ENCODE measurements around the gene FSTL4. TPM values are rescaled to one million over a fixed set of nuclear protein-coding genes. Genes with fewer than 3 reads are reported as not detected.

Gene FSTL4
- total RNA-seq, 4 donors from 2014 or later: 0.27 TPM; not detected in 3

DNA sequence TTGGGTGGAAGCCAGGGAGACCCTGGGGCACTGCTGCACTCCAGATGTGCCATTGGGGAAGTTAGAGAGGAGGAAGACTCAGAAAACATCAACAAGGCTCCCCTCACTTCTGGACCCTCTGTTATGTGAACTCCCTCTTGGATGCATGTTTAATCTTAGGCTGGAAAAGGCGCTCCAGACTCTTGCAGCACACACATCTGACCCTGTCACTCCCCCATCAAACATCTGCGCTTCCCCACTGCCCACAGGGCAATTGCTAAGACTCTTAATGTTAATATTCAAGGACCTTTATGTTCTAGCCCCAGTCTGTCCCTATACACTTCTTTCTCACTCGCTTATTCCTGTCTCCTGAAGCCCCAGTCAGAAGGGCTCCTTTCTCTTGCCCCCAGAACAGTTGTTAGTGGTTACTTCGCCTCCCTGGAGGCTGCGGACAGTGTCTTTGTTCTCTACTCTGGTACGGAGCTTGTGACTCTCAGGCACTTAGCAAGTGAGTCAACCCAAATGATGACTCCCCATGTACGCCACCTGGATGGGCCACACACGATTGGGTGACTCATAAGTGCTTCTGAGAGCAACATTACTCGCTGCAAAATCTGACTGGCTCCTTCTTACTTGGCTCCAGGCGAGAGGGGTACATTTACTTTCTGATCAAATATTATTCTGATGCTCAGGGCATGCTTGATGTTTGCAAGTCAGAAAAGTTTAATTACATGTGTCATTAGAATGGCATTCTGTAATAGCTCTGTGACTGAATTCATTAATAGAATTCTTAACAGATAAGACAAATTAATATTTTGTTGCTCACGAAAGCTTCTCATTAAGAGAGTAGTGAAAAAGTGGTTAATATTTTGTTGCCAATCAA lies 366.9 kb downstream of the FSTL4 start:
- Histone ChIP-seq H3K36me3 (no peaks in the 10 kb centered on the region), H3K27me3 (no peaks in the 10 kb centered on the region), H3K27ac (no peak overlapping the region), H3K4me3 (no peak overlapping the region), H3K9me3 (no peaks in the 10 kb centered on the region), H3K4me1 (peaks cover 0 to 2% (median 0%) of the 10 kb centered on the region in 4 donors)
- DNase-seq: no peak
- intact Hi-C loops (cut with DNase I; ENCODE audit: low total_unique reads) (loop anchor here (10.0 kb wide), 1 partner anchor 131 kb away; no protein-coding TSS in a partner anchor), in situ Hi-C loops (cut with MboI; ENCODE audit: low pct_ligation_motif_present in 1 of 4, low pct_unique_long_range_greater_than_20kb in 1 of 4, low sequenced_read_pairs in 3 of 4) (no loop called here)
- WGBS, 2 donors (ENCODE audit: low coverage in 1 of 2): 74% methylated on average over 7 to 11 of the region's 11 CpGs
- TF ChIP-seq EP300 (IDR thresholded peaks at IDR 0.05; ENCODE audit: low read depth) (no peak), POLR2AphosphoS5 (IDR thresholded peaks at IDR 0.05) (no peak), POLR2A (IDR thresholded peaks at IDR 0.05) (no peak)

DNA sequence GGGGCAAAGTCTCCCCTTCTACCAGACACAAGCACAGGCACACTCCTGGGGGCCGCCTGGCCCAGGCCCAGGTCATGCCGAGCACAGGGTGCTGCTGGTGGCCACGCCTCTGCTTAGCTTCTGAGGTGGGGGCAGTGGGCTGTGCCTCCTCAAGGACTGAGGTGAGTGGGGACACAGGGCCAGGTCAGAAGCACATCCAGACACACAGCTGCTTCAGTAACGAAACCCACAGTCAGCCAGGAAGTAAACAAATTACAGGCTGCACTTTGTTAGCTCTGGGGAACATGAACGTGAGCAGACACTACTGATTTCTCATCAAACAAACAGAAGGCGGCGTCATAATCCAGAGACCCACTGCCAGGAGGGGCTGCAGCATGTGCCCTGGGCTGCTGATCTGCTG lies 368.1 kb downstream of the FSTL4 start:
- no peak overlapping the region for H3K27ac ChIP-seq
- intact Hi-C loops (cut with DNase I; ENCODE audit: low total_unique reads): loop anchor here (10.0 kb wide), 1 partner anchor 129 kb away; no protein-coding TSS in a partner anchor
- in situ Hi-C loops (cut with MboI; ENCODE audit: low pct_ligation_motif_present in 1 of 4, low pct_unique_long_range_greater_than_20kb in 1 of 4, low sequenced_read_pairs in 3 of 4): no loop called here
- TF ChIP-seq, protein P1, sequence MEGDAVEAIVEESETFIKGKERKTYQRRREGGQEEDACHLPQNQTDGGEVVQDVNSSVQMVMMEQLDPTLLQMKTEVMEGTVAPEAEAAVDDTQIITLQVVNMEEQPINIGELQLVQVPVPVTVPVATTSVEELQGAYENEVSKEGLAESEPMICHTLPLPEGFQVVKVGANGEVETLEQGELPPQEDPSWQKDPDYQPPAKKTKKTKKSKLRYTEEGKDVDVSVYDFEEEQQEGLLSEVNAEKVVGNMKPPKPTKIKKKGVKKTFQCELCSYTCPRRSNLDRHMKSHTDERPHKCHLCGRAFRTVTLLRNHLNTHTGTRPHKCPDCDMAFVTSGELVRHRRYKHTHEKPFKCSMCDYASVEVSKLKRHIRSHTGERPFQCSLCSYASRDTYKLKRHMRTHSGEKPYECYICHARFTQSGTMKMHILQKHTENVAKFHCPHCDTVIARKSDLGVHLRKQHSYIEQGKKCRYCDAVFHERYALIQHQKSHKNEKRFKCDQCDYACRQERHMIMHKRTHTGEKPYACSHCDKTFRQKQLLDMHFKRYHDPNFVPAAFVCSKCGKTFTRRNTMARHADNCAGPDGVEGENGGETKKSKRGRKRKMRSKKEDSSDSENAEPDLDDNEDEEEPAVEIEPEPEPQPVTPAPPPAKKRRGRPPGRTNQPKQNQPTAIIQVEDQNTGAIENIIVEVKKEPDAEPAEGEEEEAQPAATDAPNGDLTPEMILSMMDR (IDR thresholded peaks at IDR 0.05): no peak
- no peak for TF ChIP-seq POLR2AphosphoS5 (IDR thresholded peaks at IDR 0.05)
- H3K9me3 ChIP-seq: no peaks in the 10 kb centered on the region
- no peak for DNase-seq
- peaks cover 0 to 2% (median 0%) of the 10 kb centered on the region in 4 donors for H3K4me1 ChIP-seq
- no peaks in the 10 kb centered on the region for H3K27me3 ChIP-seq
- no peak overlapping the region for H3K4me3 ChIP-seq
- H3K36me3 ChIP-seq: no peaks in the 10 kb centered on the region
- 36% methylated on average over 7 of the region's 7 CpGs; no CpG with 5 or more reads in 1 of the 2 donors for WGBS, 2 donors (ENCODE audit: low coverage in 1 of 2)

DNA sequence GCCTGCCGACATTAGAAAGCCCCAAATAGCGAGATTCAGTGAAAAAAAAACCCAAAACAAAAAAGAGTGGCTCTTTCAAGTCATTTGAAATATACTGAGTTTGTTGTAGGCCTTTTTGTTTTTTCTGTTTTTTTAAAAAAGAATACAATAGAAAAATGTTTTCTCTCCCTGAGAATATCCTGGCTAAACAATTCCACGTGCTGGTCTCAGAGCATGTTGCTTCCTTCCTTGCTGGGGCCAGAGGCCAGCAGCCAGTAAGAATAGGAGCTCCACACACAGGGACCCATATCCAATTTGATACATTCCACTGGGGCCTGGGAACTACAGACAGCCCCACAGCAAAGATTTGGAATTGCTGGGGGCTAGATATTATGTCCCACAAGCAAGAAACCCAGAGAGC lies 369.1 kb downstream of the FSTL4 start:
- H3K27me3 ChIP-seq: no peaks in the 10 kb centered on the region
- TF ChIP-seq, protein P1 (IDR thresholded peaks at IDR 0.05): no peak
- no peak for TF ChIP-seq POLR2AphosphoS5 (IDR thresholded peaks at IDR 0.05)
- TF ChIP-seq POLR2A (IDR thresholded peaks at IDR 0.05): no peak
- TF ChIP-seq EP300 (IDR thresholded peaks at IDR 0.05; ENCODE audit: low read depth): no peak
- no peaks in the 10 kb centered on the region for H3K36me3 ChIP-seq
- no peak for DNase-seq
- intact Hi-C loops (cut with DNase I; ENCODE audit: low total_unique reads) (loop anchor here (10.0 kb wide), 1 partner anchor 128 kb away; no protein-coding TSS in a partner anchor), in situ Hi-C loops (cut with MboI; ENCODE audit: low pct_ligation_motif_present in 1 of 4, low pct_unique_long_range_greater_than_20kb in 1 of 4, low sequenced_read_pairs in 3 of 4) (no loop called here)
- H3K4me1 ChIP-seq: peaks cover 0 to 2% (median 0%) of the 10 kb centered on the region in 4 donors
- H3K4me3 ChIP-seq: no peak overlapping the region
- no peak overlapping the region for H3K27ac ChIP-seq
- 94 to 95% methylated on average over 3 of the region's 3 CpGs for WGBS, 2 donors (ENCODE audit: low coverage in 1 of 2)
- no peaks in the 10 kb centered on the region for H3K9me3 ChIP-seq

DNA sequence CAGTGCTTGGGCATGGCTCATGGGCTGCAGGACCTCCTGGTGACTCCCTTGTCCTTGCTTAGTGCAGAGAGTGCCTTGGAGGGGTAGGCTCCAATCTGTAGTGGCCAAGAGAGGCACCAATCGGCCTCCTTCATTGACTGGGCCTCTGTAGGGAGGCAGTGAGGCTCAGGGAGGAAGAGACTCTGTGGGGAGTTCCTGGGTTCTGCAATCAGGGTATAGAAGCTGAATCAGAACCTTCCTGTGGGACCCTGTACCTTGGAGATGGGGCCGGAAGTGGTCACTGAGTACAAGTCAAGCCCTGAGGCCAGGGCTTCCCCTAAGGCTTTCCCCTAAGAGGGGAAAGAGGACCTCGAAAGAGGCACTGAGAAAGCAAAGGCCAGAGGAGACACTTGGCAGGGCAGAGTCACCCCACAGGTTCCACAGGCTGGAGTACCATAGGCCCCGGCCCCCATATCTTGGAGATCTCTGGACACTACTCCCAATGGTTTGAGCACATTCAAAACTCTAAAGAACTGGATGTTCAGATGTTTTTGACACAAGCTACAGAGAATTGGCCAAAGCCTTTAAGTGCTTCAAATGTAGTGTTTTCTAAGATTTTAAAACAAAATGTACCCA lies 370.0 kb downstream of the FSTL4 start:
- H3K4me1 ChIP-seq: peaks cover 0 to 2% (median 0%) of the 10 kb centered on the region in 4 donors
- no peak overlapping the region for H3K4me3 ChIP-seq
- no peaks in the 10 kb centered on the region for H3K36me3 ChIP-seq
- in situ Hi-C loops (cut with MboI; ENCODE audit: low pct_ligation_motif_present in 1 of 4, low pct_unique_long_range_greater_than_20kb in 1 of 4, low sequenced_read_pairs in 3 of 4) (no loop called here), intact Hi-C loops (cut with DNase I; ENCODE audit: low total_unique reads) (loop anchor here (10.0 kb wide), 1 partner anchor 128 kb away; no protein-coding TSS in a partner anchor)
- 88% methylated on average over 3 of the region's 4 CpGs; no CpG with 5 or more reads in 1 of the 2 donors for WGBS, 2 donors (ENCODE audit: low coverage in 1 of 2)
- H3K27ac ChIP-seq: no peak overlapping the region
- H3K27me3 ChIP-seq: no peaks in the 10 kb centered on the region
- H3K9me3 ChIP-seq: no peaks in the 10 kb centered on the region
- no peak for TF ChIP-seq POLR2AphosphoS5 (IDR thresholded peaks at IDR 0.05)
- no peak for DNase-seq

Measured in transverse colon (tissue), 4 donors.